DND-41 (cell line): ENCODE measurements around the gene KRTAP9-6.

Experiments
- ATAC-seq: fragments of 200-7000 bp; cut with Tn5 transposase; 3 replicates; pipeline ENCODE4 v1.9.1; 2021; ENCODE audit warnings: low read depth; ENCODE audit not compliant: insufficient read depth
- DNase-seq: peaks from one replicate; pipeline ENCODE4 v3.0.0-alpha.2; 2020
- H2AFZ ChIP-seq: 2 replicates; pipeline ENCODE4 v1.6.0; 2012; ENCODE audit warnings: low read depth, low read length
- H3K27ac ChIP-seq: 2 replicates; pipeline ENCODE4 v1.5.1; 2012; ENCODE audit warnings: low read length, inconsistent platforms
- H3K27me3 ChIP-seq: fragments of 200-600 bp; sonication (generic); 2 replicates; pipeline ENCODE4 v1.6.0; 2012; ENCODE audit warnings: low read length, mild to moderate bottlenecking, inconsistent platforms; ENCODE audit not compliant: insufficient read depth, poor library complexity
- H3K36me3 ChIP-seq: 2 replicates; pipeline ENCODE4 v1.5.1; 2012; ENCODE audit warnings: low read length, inconsistent platforms; ENCODE audit not compliant: insufficient read depth
- H3K4me1 ChIP-seq: 2 replicates; pipeline ENCODE4 v1.5.1; 2012; ENCODE audit warnings: mild to moderate bottlenecking, low read length; ENCODE audit not compliant: insufficient read depth
- H3K4me2 ChIP-seq: 2 replicates; pipeline ENCODE4 v1.6.0; 2012; ENCODE audit warnings: mild to moderate bottlenecking, moderate library complexity, low read length, inconsistent platforms; ENCODE audit not compliant: insufficient read depth
- H3K4me3 ChIP-seq, 2 experiments: fragments of 200-600 bp in 1 of 2; shearing (Covaris generic) in 1 of 2; 2 replicates each; pipeline ENCODE4 v1.5.1; 2012 to 2016; ENCODE audit warnings: inconsistent platforms in 2 of 2, low read length in 2 of 2, mild to moderate bottlenecking in 2 of 2, low read depth in 1 of 2, moderate library complexity in 1 of 2
- H3K79me2 ChIP-seq: 2 replicates; pipeline ENCODE4 v1.6.0; 2012; ENCODE audit warnings: low read length, inconsistent platforms; ENCODE audit not compliant: insufficient read depth
- H3K9ac ChIP-seq: 2 replicates; pipeline ENCODE4 v1.6.0; 2012; ENCODE audit warnings: low read depth, mild to moderate bottlenecking, inconsistent platforms, low read length, moderate library complexity
- H3K9me3 ChIP-seq: 2 replicates; pipeline ENCODE4 v1.5.1; 2012; ENCODE audit warnings: low read length, moderate library complexity, mild to moderate bottlenecking, inconsistent platforms; ENCODE audit not compliant: insufficient read depth, severe bottlenecking
- H4K20me1 ChIP-seq: 2 replicates; pipeline ENCODE4 v1.6.0; 2012; ENCODE audit warnings: low read length; ENCODE audit not compliant: insufficient read depth
- CTCF ChIP-seq: IDR thresholded peaks from 2 replicates; pipeline ENCODE4 v1.5.1; 2012; ENCODE audit warnings: borderline replicate concordance, low read length, moderate library complexity, mild to moderate bottlenecking; ENCODE audit not compliant: poor library complexity, severe bottlenecking; ENCODE audit errors: extremely low read depth
- EZH2 ChIP-seq: IDR thresholded peaks from 3 replicates; pipeline ENCODE4 v1.6.1; 2012; ENCODE audit warnings: borderline replicate concordance, low read depth, mild to moderate bottlenecking, moderate library complexity, low read length, inconsistent platforms; ENCODE audit not compliant: severe bottlenecking

KRTAP9-6 gene

GRCh38 chr17:41298458-41299135 is 33.4 kb downstream of the KRTAP9-6 start:
- Histone ChIP-seq H3K4me3 (no peak overlapping the region), H3K79me2 (no peaks in the 10 kb centered on the region), H3K27me3 (peaks cover 6% of the 10 kb centered on the region), H3K9me3 (no peaks in the 10 kb centered on the region), H2AFZ (no peak overlapping the region), H3K27ac (no peak overlapping the region), H3K36me3 (no peaks in the 10 kb centered on the region), H3K4me1 (no peaks in the 10 kb centered on the region), H4K20me1 (no peaks in the 10 kb centered on the region), H3K4me2 (no peak overlapping the region), H3K9ac (no peak overlapping the region)
- ATAC-seq (no peak), DNase-seq (no peak)
- TF ChIP-seq CTCF (no peak), EZH2 (no peak)

- Histone ChIP-seq H4K20me1 (no peaks in the 10 kb centered on the region), H3K4me2 (no peak overlapping the region), H3K27me3 (peaks cover 6% of the 10 kb centered on the region), H3K79me2 (no peaks in the 10 kb centered on the region), H3K4me3 (no peak overlapping the region), H3K4me1 (no peaks in the 10 kb centered on the region), H3K9ac (no peak overlapping the region), H3K9me3 (no peaks in the 10 kb centered on the region), H3K36me3 (no peaks in the 10 kb centered on the region), H3K27ac (no peak overlapping the region), H2AFZ (no peak overlapping the region)
- no peak for DNase-seq
- TF ChIP-seq EZH2 (no peak), CTCF (no peak)
- ATAC-seq = no peak
Observed at GRCh38 chr17:41301204-41301790, 36.1 kb downstream of the KRTAP9-6 start.

- H4K20me1 ChIP-seq = no peaks in the 10 kb centered on the region
- H2AFZ ChIP-seq = no peak within 1 kb of the TSS
- no peak within 1 kb of the TSS for H3K27ac ChIP-seq
- H3K79me2 ChIP-seq = no peaks in the 10 kb centered on the region
- H3K9me3 ChIP-seq = peaks cover 4% of the 10 kb centered on the region
- H3K36me3 ChIP-seq = no peaks in the 10 kb centered on the region
- DNase-seq (no peak), ATAC-seq (no peak)
- H3K27me3 ChIP-seq = peaks cover 5% of the 10 kb centered on the region
- no peak within 1 kb of the TSS for H3K4me2 ChIP-seq
- no peak within 1 kb of the TSS for H3K9ac ChIP-seq
- H3K4me1 ChIP-seq = no peaks in the 10 kb centered on the region
- no peak within 1 kb of the TSS for H3K4me3 ChIP-seq
- TF ChIP-seq CTCF = no peak
- TF ChIP-seq EZH2 = no peak
Observed at GRCh38 chr17:41301916-41302901, 37.0 kb downstream of the KRTAP9-6 start, which contains the start of gene KRTAP29-1. Gene KRTAP29-1 (minus strand): TSS chr17:41302851. CDS start chr17:41302851, 0 bp downstream.
